IMR-90 (cell line): ENCODE results near the gene ATG4A. TPM values are rescaled to one million over a fixed set of nuclear protein-coding genes. Genes with fewer than 3 reads are reported as not detected.

ENCODE experiments used
- ATAC-seq: fragments of 200-7000 bp; cut with Tn5 transposase; 2 replicates; pipeline ENCODE4 v1.9.1; 2020; ENCODE audit warnings: low read depth, mild to moderate bottlenecking, moderate library complexity
- BruUV-seq: library from RNA; stranded (reverse); fragments of 400-500 nt; replicated peaks from 2 replicates; lab custom pipeline; 2021; lab: Mats Ljungman, UMichigan
- CTCF ChIA-PET: fragments of 300-600 bp; formaldehyde crosslinking; extraction: SDS; loops from one replicate; lab custom pipeline; 2021; ENCODE audit warnings: antibody characterized with exemption; lab: Yijun Ruan, JAX
- POLR2A ChIA-PET: fragments of 300-600 bp; sonication (Branson Sonifier 250); formaldehyde crosslinking; loops from one replicate; lab custom pipeline; 2022; ENCODE audit warnings: antibody characterized with exemption; ENCODE audit not compliant: unreplicated experiment; lab: Charles Lee
- DNase-seq: peaks from one replicate; pipeline ENCODE4 v3.0.0; 2013
- H2AFZ ChIP-seq: replicated peaks from 2 replicates; pipeline ENCODE3; 2013; ENCODE audit warnings: low read length, mild to moderate bottlenecking; ENCODE audit not compliant: poor library complexity
- H2AK5ac ChIP-seq: 2 replicates; pipeline ENCODE4 v1.6.1; 2013; ENCODE audit warnings: low read depth, low read length, inconsistent platforms
- H2AK9ac ChIP-seq: replicated peaks from 2 replicates; pipeline ENCODE3; 2013; ENCODE audit warnings: mild to moderate bottlenecking, low read depth, low read length, moderate library complexity; ENCODE audit not compliant: poor library complexity
- H2BK120ac ChIP-seq: 2 replicates; pipeline ENCODE4 v1.6.1; 2013; ENCODE audit warnings: low read depth, low read length, inconsistent platforms
- H2BK15ac ChIP-seq: 3 replicates; pipeline ENCODE4 v1.6.1; 2013; ENCODE audit warnings: low read depth, low read length, inconsistent platforms
- H2BK20ac ChIP-seq: 2 replicates; pipeline ENCODE4 v1.6.1; 2013; ENCODE audit warnings: low read depth, mild to moderate bottlenecking, inconsistent platforms, low read length, moderate library complexity
- H2BK5ac ChIP-seq: 2 replicates; pipeline ENCODE4 v1.6.1; 2013; ENCODE audit warnings: mild to moderate bottlenecking, low read depth, low read length, inconsistent platforms; ENCODE audit not compliant: poor library complexity, severe bottlenecking
- H3K14ac ChIP-seq: replicated peaks from 2 replicates; pipeline ENCODE4 v1.6.1; 2013; ENCODE audit warnings: low read depth, low read length, inconsistent platforms
- H3K18ac ChIP-seq: 2 replicates; pipeline ENCODE4 v1.6.1; 2013; ENCODE audit warnings: low read depth, low read length, control low read depth
- H3K23ac ChIP-seq: 2 replicates; pipeline ENCODE4 v1.6.1; 2013; ENCODE audit warnings: low read depth, low read length, inconsistent platforms
- H3K27ac ChIP-seq: 2 replicates; pipeline ENCODE4 v1.5.1; 2013; ENCODE audit warnings: mild to moderate bottlenecking, control low read depth, low read length; ENCODE audit not compliant: insufficient read depth
- H3K27me3 ChIP-seq: 2 replicates; pipeline ENCODE4 v1.6.1; 2013; ENCODE audit warnings: low read length; ENCODE audit not compliant: control insufficient read depth, insufficient read depth
- H3K36me3 ChIP-seq: 2 replicates; pipeline ENCODE4 v1.6.1; 2013; ENCODE audit warnings: low read length, mixed read lengths; ENCODE audit not compliant: control insufficient read depth, insufficient read depth
- H3K4ac ChIP-seq: 2 replicates; pipeline ENCODE4 v1.6.1; 2013; ENCODE audit warnings: low read depth, low read length, inconsistent platforms
- H3K4me1 ChIP-seq: 2 replicates; pipeline ENCODE4 v1.6.1; 2013; ENCODE audit warnings: low read length, mixed read lengths; ENCODE audit not compliant: control insufficient read depth, insufficient read depth
- H3K4me2 ChIP-seq: 2 replicates; pipeline ENCODE4 v1.6.1; 2013; ENCODE audit warnings: low read depth, mild to moderate bottlenecking, control low read depth, low read length, moderate library complexity
- H3K4me3 ChIP-seq: 2 replicates; pipeline ENCODE4 v1.5.1; 2013; ENCODE audit warnings: low read depth, mild to moderate bottlenecking, control low read depth, low read length, moderate library complexity; ENCODE audit not compliant: insufficient read depth
- H3K56ac ChIP-seq: 2 replicates; pipeline ENCODE4 v1.6.1; 2013; ENCODE audit warnings: low read length, inconsistent platforms; ENCODE audit not compliant: insufficient read depth; ENCODE audit errors: extremely low read depth
- H3K79me1 ChIP-seq, 2 experiments: 2 replicates each; pipeline ENCODE4 v1.6.1; 2013; ENCODE audit warnings: low read length in 2 of 2, inconsistent platforms in 1 of 2, low read depth in 1 of 2
- H3K9ac ChIP-seq: 2 replicates; pipeline ENCODE4 v1.6.1; 2013; ENCODE audit warnings: low read depth, low read length, control low read depth
- H3K9me1 ChIP-seq: 2 replicates; pipeline ENCODE4 v1.6.1; 2013; ENCODE audit warnings: low read length, inconsistent platforms; ENCODE audit not compliant: insufficient read depth
- H3K9me3 ChIP-seq: 2 replicates; pipeline ENCODE4 v1.6.1; 2013; ENCODE audit warnings: low read length; ENCODE audit not compliant: control insufficient read depth, insufficient read depth
- H4K20me1 ChIP-seq: 2 replicates; pipeline ENCODE4 v1.6.1; 2013; ENCODE audit warnings: low read length, inconsistent platforms; ENCODE audit not compliant: insufficient read depth
- H4K5ac ChIP-seq: 2 replicates; pipeline ENCODE4 v1.6.1; 2013; ENCODE audit warnings: mild to moderate bottlenecking, low read depth, low read length, control low read depth
- H4K8ac ChIP-seq, 2 experiments: 2 replicates each; pipeline ENCODE4 v1.6.1; 2013; ENCODE audit warnings: low read depth in 2 of 2, low read length in 2 of 2, control low read depth in 1 of 2, inconsistent platforms in 1 of 2
- H4K91ac ChIP-seq: 2 replicates; pipeline ENCODE4 v1.6.1; 2013; ENCODE audit warnings: low read depth, low read length, inconsistent platforms; ENCODE audit not compliant: insufficient read depth
- BHLHE40 ChIP-seq: fragments of 150-350 bp; IDR thresholded peaks from 2 replicates; pipeline ENCODE4 v1.6.1; 2016; ENCODE audit warnings: mild to moderate bottlenecking, low read depth, low read length
- ELK1 ChIP-seq: fragments of 150-350 bp; IDR thresholded peaks from 2 replicates; pipeline ENCODE4 v1.6.1; 2016; ENCODE audit warnings: low read depth, mild to moderate bottlenecking, low read length, moderate library complexity, borderline replicate concordance
- FOS ChIP-seq: fragments of 150-350 bp; IDR thresholded peaks from 2 replicates; pipeline ENCODE4 v1.6.1; 2016; ENCODE audit warnings: low read depth, low read length
- MAZ ChIP-seq: IDR thresholded peaks from 2 replicates; pipeline ENCODE4 v1.6.1; 2012; ENCODE audit warnings: low read depth, mild to moderate bottlenecking, low read length, improper control_type of control experiment, moderate library complexity, borderline replicate concordance
- MXI1 ChIP-seq: IDR thresholded peaks from 2 replicates; pipeline ENCODE4 v1.6.1; 2012; ENCODE audit warnings: low read depth, mild to moderate bottlenecking, low read length, moderate library complexity, borderline replicate concordance
- NFE2L2 ChIP-seq: fragments of 150-350 bp; IDR thresholded peaks from 2 replicates; pipeline ENCODE4 v1.6.1; 2016; ENCODE audit warnings: low read depth, mild to moderate bottlenecking, low read length
- POLR2A ChIP-seq: IDR thresholded peaks from 2 replicates; pipeline ENCODE4 v1.6.1; 2012; ENCODE audit warnings: mild to moderate bottlenecking, low read depth, low read length
- RAD21 ChIP-seq: IDR thresholded peaks from 2 replicates; pipeline ENCODE4 v1.6.1; 2012; ENCODE audit warnings: low read length, improper control_type of control experiment
- RCOR1 ChIP-seq: IDR thresholded peaks from 2 replicates; pipeline ENCODE4 v1.6.1; 2012; ENCODE audit warnings: mild to moderate bottlenecking, low read length, improper control_type of control experiment; ENCODE audit not compliant: insufficient replicate concordance
- dilution Hi-C: fragments of 300-500 bp; cut with HindIII; formaldehyde crosslinking; loops from one replicate; pipeline ENCODE4 v1.14.3; 2018; ENCODE audit warnings: low sequenced_read_pairs; ENCODE audit not compliant: unreplicated experiment
- in situ Hi-C: fragments of 300-500 bp; cut with MboI; formaldehyde crosslinking; loops from 3 replicates; pipeline ENCODE4 v1.14.3; 2019; ENCODE audit warnings: low sequenced_read_pairs, inconsistent platforms, mixed read lengths
- intact Hi-C: fragments of 100-400 bp; cut with micrococcal nuclease; formaldehyde crosslinking; loops from 2 replicates; pipeline ENCODE4 v1.10.0; 2022
- polyA plus RNA-seq, 3 experiments: library from polyadenylated mRNA; depleted of rRNA; stranded (reverse); fragments of >200 nt; gene quantifications; 2 replicates each; pipeline ENCODE4 v1.2.3, GENCODE V29; 2012; ENCODE audit warnings: low replicate concordance in 1 of 3
- total RNA-seq: library from RNA; depleted of rRNA; stranded (reverse); fragments of >200 nt; gene quantifications from 2 replicates; pipeline ENCODE4 v1.2.3, GENCODE V29; 2012
- TF ChIP-seq, protein P1 (sequence below): fragments of 150-350 bp; IDR thresholded peaks from 2 replicates; pipeline ENCODE4 v1.6.1; 2017; ENCODE audit warnings: mild to moderate bottlenecking, antibody characterized with exemption, low read length, low read depth
- TF ChIP-seq, protein P2 (sequence below): conservative IDR thresholded peaks from 2 replicates; pipeline ENCODE4 v1.5.1; 2012; ENCODE audit warnings: mild to moderate bottlenecking, low read depth, low read length, improper control_type of control experiment

ATG4A gene
- total and polyA plus RNA-seq, 2 of the 4 experiments (the other 2 are of a cell fraction), result 8.2 to 14.7 TPM

DNA sequence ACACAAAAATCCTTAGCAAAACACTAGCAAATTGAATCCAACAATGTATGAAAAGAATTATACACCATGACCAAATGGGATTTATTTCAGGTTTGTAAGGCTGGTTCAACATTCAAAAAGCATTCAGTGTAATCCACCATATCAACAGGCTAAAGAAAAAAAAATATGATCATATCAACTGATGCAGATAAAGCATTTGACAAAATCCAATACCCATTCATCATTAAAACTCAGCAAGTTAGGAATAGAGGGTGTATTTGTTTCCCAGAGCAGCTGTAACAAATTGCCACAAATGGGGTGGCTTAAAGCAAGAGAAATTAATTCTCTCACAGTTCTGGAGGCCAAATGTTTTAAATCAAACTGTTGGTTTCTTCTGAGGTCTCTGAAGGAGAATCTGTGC, 36.0 kb upstream of the ATG4A start:
- in situ Hi-C loops (no loop called here), dilution Hi-C loops (no loop called here), intact Hi-C loops (no loop called here)
- no peak overlapping the region for H3K23ac ChIP-seq
- H2BK20ac ChIP-seq, result no peak overlapping the region
- no peak overlapping the region for H2AFZ ChIP-seq
- no peak overlapping the region for H3K4ac ChIP-seq
- no peak overlapping the region for H2BK5ac ChIP-seq
- ATAC-seq, result no peak
- H4K8ac ChIP-seq, result no peak overlapping the region
- no peak overlapping the region for H2BK120ac ChIP-seq
- no peaks in the 10 kb centered on the region for H3K79me1 ChIP-seq
- no peak for DNase-seq
- no peak overlapping the region for H3K9ac ChIP-seq
- H3K27me3 ChIP-seq, result peaks cover 18% of the 10 kb centered on the region
- no peak overlapping the region for H2BK15ac ChIP-seq
- no peaks in the 10 kb centered on the region for H4K20me1 ChIP-seq
- TF ChIP-seq, protein P1, sequence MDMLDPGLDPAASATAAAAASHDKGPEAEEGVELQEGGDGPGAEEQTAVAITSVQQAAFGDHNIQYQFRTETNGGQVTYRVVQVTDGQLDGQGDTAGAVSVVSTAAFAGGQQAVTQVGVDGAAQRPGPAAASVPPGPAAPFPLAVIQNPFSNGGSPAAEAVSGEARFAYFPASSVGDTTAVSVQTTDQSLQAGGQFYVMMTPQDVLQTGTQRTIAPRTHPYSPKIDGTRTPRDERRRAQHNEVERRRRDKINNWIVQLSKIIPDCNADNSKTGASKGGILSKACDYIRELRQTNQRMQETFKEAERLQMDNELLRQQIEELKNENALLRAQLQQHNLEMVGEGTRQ, result no peak
- no peak for TF ChIP-seq MAZ
- no peak for TF ChIP-seq POLR2A
- TF ChIP-seq MXI1, result no peak
- TF ChIP-seq ELK1, result no peak
- TF ChIP-seq, protein P2, sequence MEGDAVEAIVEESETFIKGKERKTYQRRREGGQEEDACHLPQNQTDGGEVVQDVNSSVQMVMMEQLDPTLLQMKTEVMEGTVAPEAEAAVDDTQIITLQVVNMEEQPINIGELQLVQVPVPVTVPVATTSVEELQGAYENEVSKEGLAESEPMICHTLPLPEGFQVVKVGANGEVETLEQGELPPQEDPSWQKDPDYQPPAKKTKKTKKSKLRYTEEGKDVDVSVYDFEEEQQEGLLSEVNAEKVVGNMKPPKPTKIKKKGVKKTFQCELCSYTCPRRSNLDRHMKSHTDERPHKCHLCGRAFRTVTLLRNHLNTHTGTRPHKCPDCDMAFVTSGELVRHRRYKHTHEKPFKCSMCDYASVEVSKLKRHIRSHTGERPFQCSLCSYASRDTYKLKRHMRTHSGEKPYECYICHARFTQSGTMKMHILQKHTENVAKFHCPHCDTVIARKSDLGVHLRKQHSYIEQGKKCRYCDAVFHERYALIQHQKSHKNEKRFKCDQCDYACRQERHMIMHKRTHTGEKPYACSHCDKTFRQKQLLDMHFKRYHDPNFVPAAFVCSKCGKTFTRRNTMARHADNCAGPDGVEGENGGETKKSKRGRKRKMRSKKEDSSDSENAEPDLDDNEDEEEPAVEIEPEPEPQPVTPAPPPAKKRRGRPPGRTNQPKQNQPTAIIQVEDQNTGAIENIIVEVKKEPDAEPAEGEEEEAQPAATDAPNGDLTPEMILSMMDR, result no peak
- no peak for TF ChIP-seq NFE2L2
- TF ChIP-seq RAD21, result no peak
- no peak for TF ChIP-seq BHLHE40
- no peak for TF ChIP-seq RCOR1
- TF ChIP-seq FOS, result no peak
- no peak overlapping the region for H3K56ac ChIP-seq
- ChIA-PET CTCF (no interaction called here), POLR2A (no interaction called here)
- no peaks in the 10 kb centered on the region for H3K36me3 ChIP-seq
- BruUV-seq, result no TSS peak
- H4K91ac ChIP-seq, result no peak overlapping the region
- H3K27ac ChIP-seq, result no peak overlapping the region
- H3K4me3 ChIP-seq, result no peak overlapping the region
- H3K18ac ChIP-seq, result no peak overlapping the region
- no peaks in the 10 kb centered on the region for H3K9me3 ChIP-seq
- H3K9me1 ChIP-seq, result no peaks in the 10 kb centered on the region
- H3K4me2 ChIP-seq, result no peak overlapping the region
- H3K14ac ChIP-seq, result no peak overlapping the region
- H2AK5ac ChIP-seq, result no peak overlapping the region
- no peak overlapping the region for H2AK9ac ChIP-seq
- H4K5ac ChIP-seq, result no peak overlapping the region
- no peaks in the 10 kb centered on the region for H3K4me1 ChIP-seq
